Activated naive CD4-positive, alpha-beta T cell treated with anti-CD3 and anti-CD28 coated beads, Interleukin-2, amount 50 U/mL, for 24 hours (primary cell): ENCODE data around the gene LMOD2.

ENCODE experiments used
- H3K27ac Mint-ChIP-seq: one replicate; pipeline ENCODE4 v1.8.0; 2021; ENCODE audit warnings: mild to moderate bottlenecking, mixed read lengths
- H3K27me3 Mint-ChIP-seq: one replicate; pipeline ENCODE4 v1.8.0; 2021; ENCODE audit warnings: mixed read lengths
- H3K36me3 Mint-ChIP-seq: one replicate; pipeline ENCODE4 v1.8.0; 2021; ENCODE audit warnings: mixed read lengths
- H3K4me1 Mint-ChIP-seq: one replicate; pipeline ENCODE4 v1.8.0; 2021; ENCODE audit warnings: mixed read lengths
- H3K4me3 Mint-ChIP-seq: one replicate; pipeline ENCODE4 v1.8.0; 2021; ENCODE audit warnings: mild to moderate bottlenecking, mixed read lengths
- H3K9me3 Mint-ChIP-seq: one replicate; pipeline ENCODE4 v1.8.0; 2021; ENCODE audit warnings: mixed read lengths

LMOD2 gene

DNA sequence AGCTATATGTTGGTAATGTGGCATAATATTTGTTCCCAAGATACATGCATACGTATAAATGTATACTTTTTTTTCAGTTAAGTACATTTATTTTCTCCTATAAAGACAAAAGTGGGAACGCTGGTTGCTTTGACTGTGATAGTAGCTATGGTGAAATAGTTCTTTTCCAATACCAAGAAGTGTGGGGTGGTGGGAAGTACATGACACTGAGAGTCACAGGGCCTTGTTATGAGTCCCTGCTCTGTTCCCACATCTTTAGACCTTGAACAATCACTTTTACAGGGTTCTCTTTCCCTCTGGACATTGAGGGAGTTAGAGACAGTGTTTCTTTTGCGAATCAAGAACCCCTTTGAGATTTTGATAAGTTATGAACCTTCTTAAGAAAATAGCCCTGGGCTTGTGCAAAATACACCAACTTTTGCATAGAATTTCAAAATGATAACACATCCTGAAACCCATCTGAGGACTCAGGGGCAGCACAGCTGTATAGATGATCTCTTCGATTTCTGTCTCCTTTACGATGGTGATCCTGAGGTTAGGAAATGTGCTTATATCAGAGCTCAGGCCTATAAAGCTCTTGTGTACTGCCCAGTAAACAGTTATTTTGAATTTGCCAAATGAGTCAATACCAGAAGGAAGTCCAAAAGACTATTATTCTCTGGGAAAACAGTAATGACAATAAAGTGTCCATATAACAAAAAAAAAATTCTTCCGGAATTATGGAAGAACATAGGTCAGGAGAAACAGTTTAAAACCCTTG, 1.1 kb downstream of the LMOD2 start:
- Mint-ChIP-seq H3K27ac (no peak overlapping the region), H3K27me3 (peaks cover 10% of the 10 kb centered on the region), H3K4me1 (no peaks in the 10 kb centered on the region), H3K36me3 (no peaks in the 10 kb centered on the region), H3K9me3 (no peaks in the 10 kb centered on the region), H3K4me3 (no peak overlapping the region)

DNA sequence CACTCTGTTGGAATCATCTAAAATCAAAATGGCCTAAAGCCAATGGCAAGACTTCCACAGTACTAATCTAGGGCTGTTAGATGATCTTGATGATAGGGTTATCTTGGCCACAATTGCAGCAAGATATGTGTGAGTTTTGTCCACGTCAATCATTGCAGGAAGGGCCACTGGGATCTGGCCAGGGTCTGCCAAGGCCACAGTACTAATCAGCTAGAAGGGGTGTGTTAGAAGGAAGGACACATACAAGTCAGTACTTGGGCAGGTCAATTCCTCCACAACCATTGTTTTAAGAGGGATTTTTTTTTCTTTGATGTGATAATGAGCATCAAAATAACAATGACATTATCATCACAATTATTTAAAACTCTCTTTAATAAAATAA, 1.6 kb downstream of the LMOD2 start:
- Mint-ChIP-seq H3K4me1 (no peaks in the 10 kb centered on the region), H3K4me3 (no peak overlapping the region), H3K27ac (no peak overlapping the region), H3K36me3 (no peaks in the 10 kb centered on the region), H3K27me3 (peaks cover 8% of the 10 kb centered on the region), H3K9me3 (no peaks in the 10 kb centered on the region)

DNA sequence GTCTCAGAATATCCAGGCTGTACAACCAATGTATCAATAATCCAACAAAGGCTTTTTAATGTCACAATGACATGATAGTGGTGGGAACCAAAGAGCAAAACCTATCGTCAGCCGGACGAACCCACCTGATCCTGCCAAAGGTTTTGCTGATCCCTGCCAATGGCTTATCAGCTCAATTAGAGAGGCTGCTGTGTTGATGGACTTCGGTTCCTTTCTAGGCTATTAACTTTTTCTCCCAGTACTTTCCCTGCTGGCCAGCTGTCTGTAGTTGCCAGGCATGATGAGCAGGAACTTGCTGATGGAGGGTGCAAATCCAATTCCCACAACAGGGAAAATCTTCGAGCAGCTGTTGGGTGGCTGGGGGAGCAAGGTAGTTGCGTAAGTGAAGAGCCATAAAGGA, 2.4 kb downstream of the LMOD2 start:
- Mint-ChIP-seq H3K4me3 (no peak overlapping the region), H3K36me3 (no peaks in the 10 kb centered on the region), H3K27me3 (peaks cover 7% of the 10 kb centered on the region), H3K9me3 (no peaks in the 10 kb centered on the region), H3K4me1 (no peaks in the 10 kb centered on the region), H3K27ac (no peak overlapping the region)

DNA sequence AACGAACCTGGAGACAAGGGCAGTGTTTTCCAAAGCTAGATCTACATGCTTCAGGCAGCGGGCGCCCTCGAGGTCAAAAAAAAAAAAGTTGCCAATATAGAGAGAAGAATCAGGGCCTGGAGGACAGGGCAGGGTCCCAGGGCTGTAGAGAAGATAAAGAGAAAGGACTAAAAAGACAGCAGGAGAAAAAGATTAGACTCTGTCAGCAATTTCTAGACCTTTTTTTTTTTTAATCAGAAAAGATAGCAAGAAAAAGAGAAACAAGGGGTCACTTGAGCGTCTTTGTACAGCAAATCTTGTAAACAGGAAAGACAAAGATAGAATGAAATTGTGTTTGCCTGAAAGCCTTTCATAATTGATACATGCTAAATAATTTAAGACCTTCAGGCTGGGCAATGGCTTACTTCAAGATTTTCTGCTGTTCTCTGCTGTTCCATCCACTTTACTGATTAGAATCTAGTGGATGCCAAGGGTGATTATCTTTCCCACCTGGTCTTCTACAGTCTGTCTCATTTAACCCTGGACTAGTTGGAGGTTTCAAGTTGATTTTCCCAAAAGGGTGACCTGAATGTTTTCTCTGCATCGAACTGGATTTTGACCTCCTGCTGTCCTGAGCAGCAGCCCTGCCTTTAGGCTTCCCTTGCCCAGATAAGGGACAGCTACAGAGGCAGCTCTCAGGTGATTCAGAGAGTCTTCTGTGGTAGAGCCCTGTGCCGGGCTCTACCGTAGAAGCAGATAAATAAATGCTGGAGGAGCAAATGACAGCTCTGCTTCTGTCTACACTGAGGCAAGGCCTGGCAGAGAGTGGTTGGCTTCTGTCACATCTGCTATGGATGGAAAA, 5.1 kb downstream of the LMOD2 start:
- H3K36me3 Mint-ChIP-seq = no peaks in the 10 kb centered on the region
- H3K27me3 Mint-ChIP-seq = peaks cover 10% of the 10 kb centered on the region
- no peaks in the 10 kb centered on the region for H3K9me3 Mint-ChIP-seq
- H3K4me3 Mint-ChIP-seq = no peak overlapping the region
- no peak overlapping the region for H3K27ac Mint-ChIP-seq
- no peaks in the 10 kb centered on the region for H3K4me1 Mint-ChIP-seq

DNA sequence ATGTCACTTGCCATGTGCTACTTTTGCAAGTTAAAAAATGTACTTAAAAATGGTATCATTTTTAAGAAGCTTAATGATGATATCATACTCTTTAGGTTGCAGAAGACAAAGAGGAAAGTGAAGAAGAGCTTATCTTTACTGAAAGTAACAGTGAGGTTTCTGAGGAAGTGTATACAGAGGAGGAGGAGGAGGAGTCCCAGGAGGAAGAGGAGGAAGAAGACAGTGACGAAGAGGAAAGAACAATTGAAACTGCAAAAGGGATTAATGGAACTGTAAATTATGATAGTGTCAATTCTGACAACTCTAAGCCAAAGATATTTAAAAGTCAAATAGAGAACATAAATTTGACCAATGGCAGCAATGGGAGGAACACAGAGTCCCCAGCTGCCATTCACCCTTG, 6.1 kb downstream of the LMOD2 start:
- Mint-ChIP-seq H3K4me3 (no peak overlapping the region), H3K27ac (no peak overlapping the region), H3K27me3 (peaks cover 11% of the 10 kb centered on the region), H3K9me3 (no peaks in the 10 kb centered on the region), H3K36me3 (no peaks in the 10 kb centered on the region), H3K4me1 (no peaks in the 10 kb centered on the region)

DNA sequence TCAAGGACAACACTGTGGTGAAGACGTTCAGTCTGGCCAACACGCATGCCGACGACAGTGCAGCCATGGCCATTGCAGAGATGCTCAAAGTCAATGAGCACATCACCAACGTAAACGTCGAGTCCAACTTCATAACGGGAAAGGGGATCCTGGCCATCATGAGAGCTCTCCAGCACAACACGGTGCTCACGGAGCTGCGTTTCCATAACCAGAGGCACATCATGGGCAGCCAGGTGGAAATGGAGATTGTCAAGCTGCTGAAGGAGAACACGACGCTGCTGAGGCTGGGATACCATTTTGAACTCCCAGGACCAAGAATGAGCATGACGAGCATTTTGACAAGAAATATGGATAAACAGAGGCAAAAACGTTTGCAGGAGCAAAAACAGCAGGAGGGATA, 6.6 kb downstream of the LMOD2 start:
- Mint-ChIP-seq H3K36me3 (no peaks in the 10 kb centered on the region), H3K27me3 (peaks cover 11% of the 10 kb centered on the region), H3K27ac (no peak overlapping the region), H3K4me3 (no peak overlapping the region), H3K9me3 (no peaks in the 10 kb centered on the region), H3K4me1 (no peaks in the 10 kb centered on the region)

DNA sequence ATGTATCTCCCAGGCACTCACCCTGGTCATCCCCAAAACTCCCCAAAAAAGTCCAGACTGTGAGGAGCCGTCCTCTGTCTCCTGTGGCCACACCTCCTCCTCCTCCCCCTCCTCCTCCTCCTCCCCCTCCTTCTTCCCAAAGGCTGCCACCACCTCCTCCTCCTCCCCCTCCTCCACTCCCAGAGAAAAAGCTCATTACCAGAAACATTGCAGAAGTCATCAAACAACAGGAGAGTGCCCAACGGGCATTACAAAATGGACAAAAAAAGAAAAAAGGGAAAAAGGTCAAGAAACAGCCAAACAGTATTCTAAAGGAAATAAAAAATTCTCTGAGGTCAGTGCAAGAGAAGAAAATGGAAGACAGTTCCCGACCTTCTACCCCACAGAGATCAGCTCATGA, 7.1 kb downstream of the LMOD2 start:
- H3K27me3 Mint-ChIP-seq = peaks cover 11% of the 10 kb centered on the region
- no peak overlapping the region for H3K4me3 Mint-ChIP-seq
- H3K9me3 Mint-ChIP-seq = no peaks in the 10 kb centered on the region
- H3K27ac Mint-ChIP-seq = no peak overlapping the region
- no peaks in the 10 kb centered on the region for H3K36me3 Mint-ChIP-seq
- no peaks in the 10 kb centered on the region for H3K4me1 Mint-ChIP-seq

DNA sequence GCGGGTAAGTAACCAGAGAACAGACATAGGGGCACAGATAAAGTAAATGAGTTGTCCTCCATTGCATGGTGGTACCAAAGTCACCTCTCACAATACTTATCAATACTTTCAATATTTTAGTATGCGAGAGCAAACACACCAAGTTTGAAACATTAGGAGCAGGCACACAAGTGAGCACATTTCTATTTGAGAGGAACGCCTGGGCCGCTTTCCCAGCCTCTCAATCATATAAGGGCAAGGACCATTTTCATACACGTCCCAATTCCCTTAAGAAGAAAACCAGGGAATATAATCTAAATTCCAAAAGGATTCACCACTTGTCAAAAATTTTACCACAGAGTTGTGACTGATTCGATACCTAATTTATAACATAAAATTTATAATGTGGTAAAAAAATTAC, 7.5 kb downstream of the LMOD2 start:
- H3K9me3 Mint-ChIP-seq = no peaks in the 10 kb centered on the region
- H3K4me1 Mint-ChIP-seq = no peaks in the 10 kb centered on the region
- peaks cover 11% of the 10 kb centered on the region for H3K27me3 Mint-ChIP-seq
- no peak overlapping the region for H3K4me3 Mint-ChIP-seq
- no peaks in the 10 kb centered on the region for H3K36me3 Mint-ChIP-seq
- H3K27ac Mint-ChIP-seq = no peak overlapping the region

DNA sequence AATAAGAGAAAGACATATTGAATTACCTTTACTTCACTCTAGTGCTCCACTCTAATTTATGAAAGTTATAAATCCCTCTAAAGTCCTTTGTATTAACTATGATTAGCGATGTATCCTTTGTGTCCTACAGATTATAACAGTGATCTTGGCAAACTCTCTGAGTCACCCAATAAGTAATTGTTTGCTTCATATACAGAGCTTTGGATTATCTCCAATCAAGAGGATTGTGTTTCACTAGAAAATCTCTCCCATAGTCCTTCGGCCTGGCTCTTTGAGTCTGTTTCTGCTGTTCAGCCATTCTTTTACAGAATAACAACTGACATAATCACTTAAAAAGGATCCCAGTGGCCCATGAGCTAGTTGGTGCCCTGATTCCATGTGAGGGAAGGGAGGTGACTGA, 9.5 kb downstream of the LMOD2 start:
- no peak overlapping the region for H3K27ac Mint-ChIP-seq

DNA sequence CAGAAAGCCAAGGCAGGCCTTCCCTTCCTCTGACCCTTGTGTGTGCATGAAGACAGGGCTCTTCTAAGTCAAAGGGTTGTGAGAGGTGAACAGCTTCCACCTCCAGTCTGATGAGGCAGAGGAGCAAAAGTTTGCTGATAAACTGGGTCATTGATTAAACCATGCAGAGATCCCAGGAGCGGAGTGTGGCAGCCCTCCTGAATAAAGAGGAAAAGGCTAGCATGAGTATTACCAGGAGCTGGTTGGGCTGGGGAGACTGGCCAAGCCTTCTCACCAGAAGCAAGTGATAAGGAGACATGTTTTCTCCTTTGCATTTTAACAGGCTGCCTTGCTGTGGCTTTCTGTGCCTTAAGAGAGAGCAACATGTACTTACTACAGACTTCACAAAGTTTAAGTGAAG, 10.2 kb downstream of the LMOD2 start:
- Mint-ChIP-seq H3K27me3 (peaks cover 6% of the 10 kb centered on the region), H3K27ac (no peak overlapping the region), H3K36me3 (no peaks in the 10 kb centered on the region), H3K4me3 (no peak overlapping the region), H3K9me3 (no peaks in the 10 kb centered on the region), H3K4me1 (no peaks in the 10 kb centered on the region)

More for the DNA sequence above, 9.5 kb downstream of the LMOD2 start:
- Mint-ChIP-seq H3K4me3 (no peak overlapping the region), H3K9me3 (no peaks in the 10 kb centered on the region), H3K4me1 (no peaks in the 10 kb centered on the region), H3K36me3 (no peaks in the 10 kb centered on the region), H3K27me3 (peaks cover 6% of the 10 kb centered on the region)

DNA sequence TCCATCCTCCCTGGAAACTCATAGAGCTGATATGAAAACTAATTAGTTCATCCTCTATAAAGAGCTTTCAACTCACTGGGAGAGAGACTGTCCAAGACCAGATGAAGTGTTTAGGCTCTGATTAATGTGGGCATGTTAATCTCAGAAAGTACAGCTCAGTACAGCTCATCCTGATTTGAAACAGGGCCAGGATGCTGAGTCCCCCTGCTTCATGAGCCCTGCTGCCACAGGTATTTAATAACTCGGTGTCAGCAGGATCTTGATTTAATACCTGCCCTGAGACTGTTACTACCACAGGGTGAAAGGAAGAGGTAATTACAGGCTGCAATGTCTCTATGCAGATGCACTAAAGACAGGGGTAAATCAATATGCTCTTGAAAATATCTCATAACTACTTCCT, 10.8 kb downstream of the LMOD2 start:
- no peaks in the 10 kb centered on the region for H3K9me3 Mint-ChIP-seq
- H3K27me3 Mint-ChIP-seq = peaks cover 6% of the 10 kb centered on the region
- no peaks in the 10 kb centered on the region for H3K36me3 Mint-ChIP-seq

DNA sequence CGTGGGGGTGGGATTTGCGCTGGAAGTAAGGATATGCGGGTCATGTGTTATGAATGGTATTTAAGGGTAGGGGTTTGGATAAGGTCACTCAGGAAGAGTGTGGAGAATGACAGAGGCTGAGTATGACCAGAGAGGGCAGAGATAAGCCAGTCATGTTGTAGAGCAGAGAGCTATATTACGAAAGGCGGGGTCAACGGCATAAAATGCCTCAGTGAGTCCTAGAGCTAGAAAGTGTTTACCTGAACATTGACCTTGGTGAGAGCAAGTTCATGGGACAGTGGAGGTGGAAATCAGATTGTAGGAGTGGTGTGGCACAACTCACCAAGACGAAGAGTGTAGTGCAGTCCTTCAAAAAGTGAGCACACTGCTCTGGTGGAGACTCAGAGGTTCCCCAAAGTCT, 13.8 kb downstream of the LMOD2 start:
- Mint-ChIP-seq H3K4me1 (no peaks in the 10 kb centered on the region), H3K27me3 (peaks cover 4% of the 10 kb centered on the region), H3K4me3 (no peak overlapping the region), H3K36me3 (no peaks in the 10 kb centered on the region), H3K9me3 (no peaks in the 10 kb centered on the region), H3K27ac (no peak overlapping the region)

More for the DNA sequence above, 10.8 kb downstream of the LMOD2 start:
- H3K27ac Mint-ChIP-seq = peak overlapping the region; percentile 46
- no peak overlapping the region for H3K4me3 Mint-ChIP-seq
- H3K4me1 Mint-ChIP-seq = no peaks in the 10 kb centered on the region

DNA sequence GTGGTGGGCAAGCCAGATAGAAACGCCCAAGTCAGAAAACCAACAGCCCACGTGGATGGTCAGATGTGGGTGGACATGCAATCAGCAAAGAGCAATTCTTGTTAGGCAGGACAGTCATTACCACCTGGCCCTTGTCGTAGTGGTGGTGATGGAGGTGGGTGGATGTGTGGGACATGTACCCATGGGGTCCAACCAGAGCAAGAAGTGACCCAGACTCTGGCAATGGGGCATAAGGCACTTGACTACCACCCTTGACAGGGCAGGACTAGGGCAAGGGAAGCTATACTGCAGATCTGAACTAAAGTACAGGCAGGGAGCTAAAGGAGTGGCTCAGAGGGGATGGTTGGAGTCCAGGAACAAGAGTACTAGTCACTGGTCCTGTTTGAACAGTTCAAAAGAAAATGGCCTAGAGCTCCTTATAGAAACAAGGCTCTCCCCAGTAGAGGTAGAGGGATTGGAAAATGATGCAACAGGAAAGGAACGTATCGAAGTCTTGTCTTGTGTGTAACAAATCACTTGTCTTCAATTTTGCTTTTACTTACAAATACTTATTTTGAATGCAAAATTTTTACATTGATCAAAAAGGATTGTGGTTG, 17.6 kb downstream of the LMOD2 start:
- Mint-ChIP-seq H3K4me1 (no peaks in the 10 kb centered on the region), H3K9me3 (no peaks in the 10 kb centered on the region), H3K4me3 (no peak overlapping the region), H3K27ac (no peak overlapping the region), H3K36me3 (no peaks in the 10 kb centered on the region), H3K27me3 (no peaks in the 10 kb centered on the region)

DNA sequence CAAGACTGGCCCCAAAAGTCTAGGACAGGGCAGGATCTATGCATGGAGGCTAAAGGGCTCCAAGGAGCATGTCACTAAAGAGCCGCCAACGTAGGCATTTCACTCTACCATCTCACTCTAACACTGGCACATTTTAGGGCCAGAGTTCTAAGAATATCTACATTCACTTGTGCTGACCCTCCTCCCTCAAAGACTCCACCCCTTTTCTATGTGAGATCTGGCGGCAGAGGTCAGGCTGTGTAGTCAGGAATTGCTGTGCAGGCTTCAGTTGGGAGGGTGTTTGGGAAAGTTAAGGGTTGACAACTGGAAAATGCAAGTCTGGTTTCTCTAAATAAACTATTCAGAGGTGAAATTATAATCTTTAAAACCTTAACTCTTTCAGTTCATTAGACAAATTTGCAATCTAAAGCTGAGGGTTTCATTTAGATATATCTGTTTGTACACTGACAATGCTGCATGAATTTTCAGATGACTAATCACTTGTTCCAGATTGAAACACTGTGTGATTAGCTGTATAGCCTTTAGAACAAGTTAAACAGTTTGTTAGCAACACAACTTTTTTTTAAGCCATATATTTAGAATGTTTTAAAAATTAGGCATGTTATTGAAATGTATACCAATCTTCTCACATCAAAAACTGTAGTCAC, 18.2 kb downstream of the LMOD2 start:
- H3K27ac Mint-ChIP-seq = no peak overlapping the region
- H3K9me3 Mint-ChIP-seq = no peaks in the 10 kb centered on the region
- H3K36me3 Mint-ChIP-seq = no peaks in the 10 kb centered on the region
- no peaks in the 10 kb centered on the region for H3K4me1 Mint-ChIP-seq
- no peaks in the 10 kb centered on the region for H3K27me3 Mint-ChIP-seq
- no peak overlapping the region for H3K4me3 Mint-ChIP-seq

DNA sequence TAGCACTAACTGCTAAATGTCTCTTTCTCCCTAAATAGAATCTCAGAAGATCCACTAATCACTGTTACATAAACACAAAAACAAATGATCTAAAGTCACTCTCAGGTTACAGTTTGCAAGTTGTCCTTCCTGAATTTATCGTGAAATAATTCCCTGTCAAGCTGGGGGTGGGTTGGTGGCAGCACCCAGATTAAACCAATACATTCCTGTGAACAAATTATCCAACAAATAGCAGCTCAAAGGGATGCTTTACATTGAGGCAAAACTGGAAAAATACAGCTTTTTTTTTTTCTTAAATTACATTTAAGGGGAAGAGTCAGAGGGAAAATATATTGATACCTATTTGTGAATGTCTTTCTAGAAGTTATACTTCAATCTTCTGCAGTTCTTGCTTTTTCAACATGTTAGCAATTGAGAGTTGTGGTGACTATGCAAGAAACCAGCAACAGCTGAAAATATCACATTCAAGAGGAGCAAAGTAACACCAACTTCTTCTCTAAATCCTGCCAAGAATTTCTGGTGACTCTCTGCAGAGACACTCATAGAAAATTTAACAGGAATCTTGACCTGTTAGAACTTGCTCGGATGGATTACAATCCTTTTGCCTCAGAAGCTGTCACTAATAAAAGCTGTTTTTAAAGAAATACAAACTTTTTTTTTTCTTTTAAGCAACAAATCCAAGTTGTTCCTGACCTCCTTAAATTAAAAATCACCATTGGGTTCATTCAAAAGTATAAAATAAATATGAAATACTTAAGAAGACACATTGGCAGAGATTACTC, 18.9 kb downstream of the LMOD2 start:
- no peak overlapping the region for H3K4me3 Mint-ChIP-seq
- H3K4me1 Mint-ChIP-seq = no peaks in the 10 kb centered on the region
- H3K36me3 Mint-ChIP-seq = no peaks in the 10 kb centered on the region
- no peaks in the 10 kb centered on the region for H3K27me3 Mint-ChIP-seq
- H3K9me3 Mint-ChIP-seq = no peaks in the 10 kb centered on the region
- H3K27ac Mint-ChIP-seq = no peak overlapping the region
